SH-SY5Y (cell line): ENCODE measurements around the gene SYNPO.

Experiments
- GATA2 ChIP-seq: IDR thresholded peaks from 2 replicates; pipeline ENCODE4 v1.6.1; 2011; ENCODE audit warnings: mild to moderate bottlenecking, low read depth, low read length
- GATA3 ChIP-seq: IDR thresholded peaks from 2 replicates; pipeline ENCODE4 v1.6.1; 2011; ENCODE audit warnings: low read depth, mild to moderate bottlenecking, low read length, moderate library complexity

DNA sequence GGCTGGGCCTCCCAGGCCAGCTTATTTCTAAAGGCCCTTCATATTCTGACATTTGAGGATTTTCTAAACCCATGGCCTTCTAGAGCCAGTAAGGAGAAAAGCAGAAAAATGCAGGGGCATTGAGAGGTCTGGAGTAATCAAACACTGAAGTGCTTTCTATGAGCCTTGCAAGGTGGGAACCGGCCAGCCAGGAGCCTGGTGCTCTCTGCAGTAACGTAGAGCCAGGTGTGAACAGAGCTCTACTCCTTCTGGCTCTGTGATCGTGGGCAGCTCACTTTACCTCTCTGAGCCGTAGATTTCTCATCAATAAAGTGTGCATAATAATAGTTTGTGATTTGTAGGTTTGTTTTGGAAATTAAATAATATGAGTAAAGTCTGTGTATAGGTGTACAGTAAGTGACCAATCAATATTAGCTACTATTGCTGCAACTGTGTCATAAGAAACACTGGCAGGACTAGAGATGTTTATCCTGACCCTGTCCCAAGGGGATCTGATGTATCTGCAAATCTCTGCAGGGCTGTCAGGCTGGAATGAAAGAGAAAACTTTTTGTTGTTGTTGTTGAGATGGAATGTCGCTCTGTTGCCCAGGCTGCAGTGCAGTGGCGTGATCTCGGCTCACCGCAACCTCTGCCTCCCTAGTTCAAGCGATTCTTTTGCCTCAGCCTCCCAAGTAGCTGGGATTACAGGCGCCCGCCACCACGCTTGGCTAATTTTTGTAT lies 2.7 kb downstream of the SYNPO start:
- TF ChIP-seq GATA2 (no peak), GATA3 (no peak)
